OCI-LY3 (cell line): ENCODE results near the gene ATP13A2.

Source experiments
- CTCF ChIP-seq: fragments of 200-600, 300-600 bp; sonication (generic); IDR thresholded peaks from 2 replicates; pipeline ENCODE4 v1.5.1; 2014; ENCODE audit warnings: antibody characterized with exemption, low read length, low read depth
- EZH2phosphoT487 ChIP-seq: fragments of 200-600 bp; shearing (Covaris generic); IDR thresholded peaks from 2 replicates; pipeline ENCODE4 v1.6.1; 2018; ENCODE audit warnings: antibody characterized with exemption, mixed run types, low read depth

- TF ChIP-seq CTCF (no peak), EZH2phosphoT487 (no peak)
Measured at GRCh38 chr1:17027403-17027802, 15.7 kb upstream of the ATP13A2 start.
